ENCODE results near the gene IL19. TPM values are rescaled to one million over a fixed set of nuclear protein-coding genes. Genes with fewer than 3 reads are reported as not detected.
A peak's percentile ranks its signal among the peaks of the same experiment; 100 is the strongest.

IL19 gene, protein sequence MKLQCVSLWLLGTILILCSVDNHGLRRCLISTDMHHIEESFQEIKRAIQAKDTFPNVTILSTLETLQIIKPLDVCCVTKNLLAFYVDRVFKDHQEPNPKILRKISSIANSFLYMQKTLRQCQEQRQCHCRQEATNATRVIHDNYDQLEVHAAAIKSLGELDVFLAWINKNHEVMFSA
- not detected in 2 replicates for total RNA-seq
- long read RNA-seq: 0 reads

DNA sequence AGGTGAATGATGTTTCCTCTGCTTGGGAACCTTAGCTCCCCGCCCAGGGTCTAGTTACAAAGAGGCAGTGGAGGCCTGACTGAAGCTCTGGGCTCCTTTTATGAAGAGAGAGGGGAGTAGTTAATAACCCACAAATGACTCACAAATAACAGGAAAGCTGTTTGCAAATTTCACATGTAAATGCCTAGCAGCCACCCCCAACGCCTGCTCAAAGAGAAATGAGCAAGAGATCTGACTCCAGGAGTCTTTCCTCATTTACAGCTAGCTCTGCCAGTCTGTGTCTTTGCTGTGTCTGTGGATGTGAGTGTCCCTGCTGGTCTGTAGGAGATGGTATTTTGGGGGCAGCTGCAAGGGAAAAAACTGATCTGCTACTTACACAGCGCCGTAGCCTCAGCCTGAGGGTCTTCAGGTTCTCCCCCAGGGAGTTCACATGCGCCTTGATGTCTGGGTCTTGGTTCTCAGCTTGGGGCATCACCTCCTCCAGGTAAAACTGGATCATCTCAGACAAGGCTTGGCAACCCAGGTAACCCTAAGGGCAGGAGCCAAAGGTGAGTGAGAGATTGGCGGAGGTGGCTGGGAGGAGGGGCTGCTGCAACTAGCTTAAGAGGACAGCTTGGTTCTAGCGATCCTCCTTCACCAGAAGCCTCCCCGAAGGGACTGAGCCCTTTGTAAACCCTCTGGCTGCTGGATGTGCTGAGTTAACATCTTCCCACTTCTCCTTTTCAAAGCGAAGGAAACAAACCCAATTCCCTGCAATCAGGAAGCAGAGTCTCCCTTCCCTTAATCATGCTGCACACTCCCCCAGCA lies at the start of gene IL19:
IL19 (plus strand) TSS at position 243 of the 807 bp plus-strand sequence. CDS start 65,890 bp downstream, outside the sequence.
- TF ChIP-seq, protein P1, sequence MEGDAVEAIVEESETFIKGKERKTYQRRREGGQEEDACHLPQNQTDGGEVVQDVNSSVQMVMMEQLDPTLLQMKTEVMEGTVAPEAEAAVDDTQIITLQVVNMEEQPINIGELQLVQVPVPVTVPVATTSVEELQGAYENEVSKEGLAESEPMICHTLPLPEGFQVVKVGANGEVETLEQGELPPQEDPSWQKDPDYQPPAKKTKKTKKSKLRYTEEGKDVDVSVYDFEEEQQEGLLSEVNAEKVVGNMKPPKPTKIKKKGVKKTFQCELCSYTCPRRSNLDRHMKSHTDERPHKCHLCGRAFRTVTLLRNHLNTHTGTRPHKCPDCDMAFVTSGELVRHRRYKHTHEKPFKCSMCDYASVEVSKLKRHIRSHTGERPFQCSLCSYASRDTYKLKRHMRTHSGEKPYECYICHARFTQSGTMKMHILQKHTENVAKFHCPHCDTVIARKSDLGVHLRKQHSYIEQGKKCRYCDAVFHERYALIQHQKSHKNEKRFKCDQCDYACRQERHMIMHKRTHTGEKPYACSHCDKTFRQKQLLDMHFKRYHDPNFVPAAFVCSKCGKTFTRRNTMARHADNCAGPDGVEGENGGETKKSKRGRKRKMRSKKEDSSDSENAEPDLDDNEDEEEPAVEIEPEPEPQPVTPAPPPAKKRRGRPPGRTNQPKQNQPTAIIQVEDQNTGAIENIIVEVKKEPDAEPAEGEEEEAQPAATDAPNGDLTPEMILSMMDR (IDR thresholded peaks at IDR 0.05): no peak
- Mint-ChIP-seq H3K27me3 (ENCODE audit: unreplicated experiment) (peaks cover 33% of the 10 kb centered on the region), H3K9me3 (ENCODE audit: unreplicated experiment) (no peaks in the 10 kb centered on the region), H3K4me3 (ENCODE audit: unreplicated experiment) (no peak within 1 kb of the TSS), H3K36me3 (ENCODE audit: unreplicated experiment) (no peaks in the 10 kb centered on the region), H3K4me1 (ENCODE audit: unreplicated experiment) (no peaks in the 10 kb centered on the region), H3K27ac (ENCODE audit: unreplicated experiment) (no peak within 1 kb of the TSS)
- no peak for DNase-seq (ENCODE audit: extremely low spot score, unreplicated experiment)

DNA sequence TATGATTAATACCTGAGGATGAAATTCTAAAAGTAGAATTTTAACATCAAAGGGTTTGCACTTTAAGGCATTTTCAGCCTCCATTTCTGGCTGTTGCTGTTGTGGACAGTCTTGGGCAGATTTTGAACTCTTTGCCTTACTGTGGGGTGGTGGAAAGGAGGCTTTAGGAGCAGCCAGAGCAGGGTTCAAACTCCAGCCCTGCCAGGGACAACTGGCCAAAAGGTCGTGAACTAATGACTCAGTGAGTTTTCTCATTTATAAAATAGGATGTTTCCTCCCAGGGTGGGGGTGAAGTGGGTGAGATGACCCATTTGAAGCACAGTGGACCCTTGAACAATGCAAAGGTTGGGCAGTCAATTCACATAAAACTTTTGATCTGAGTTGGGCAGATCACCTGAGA lies 49.1 kb upstream of the IL19 start:
- TF ChIP-seq, protein P1 (IDR thresholded peaks at IDR 0.05): no peak
- H3K9me3 Mint-ChIP-seq (ENCODE audit: unreplicated experiment): no peaks in the 10 kb centered on the region
- H3K27ac Mint-ChIP-seq (ENCODE audit: unreplicated experiment): no peak overlapping the region
- DNase-seq (ENCODE audit: extremely low spot score, unreplicated experiment): no peak
- H3K27me3 Mint-ChIP-seq (ENCODE audit: unreplicated experiment): no peaks in the 10 kb centered on the region
- no peak overlapping the region for H3K4me3 Mint-ChIP-seq (ENCODE audit: unreplicated experiment)
- no peaks in the 10 kb centered on the region for H3K36me3 Mint-ChIP-seq (ENCODE audit: unreplicated experiment)
- peaks cover 26% of the 10 kb centered on the region for H3K4me1 Mint-ChIP-seq (ENCODE audit: unreplicated experiment)

DNA sequence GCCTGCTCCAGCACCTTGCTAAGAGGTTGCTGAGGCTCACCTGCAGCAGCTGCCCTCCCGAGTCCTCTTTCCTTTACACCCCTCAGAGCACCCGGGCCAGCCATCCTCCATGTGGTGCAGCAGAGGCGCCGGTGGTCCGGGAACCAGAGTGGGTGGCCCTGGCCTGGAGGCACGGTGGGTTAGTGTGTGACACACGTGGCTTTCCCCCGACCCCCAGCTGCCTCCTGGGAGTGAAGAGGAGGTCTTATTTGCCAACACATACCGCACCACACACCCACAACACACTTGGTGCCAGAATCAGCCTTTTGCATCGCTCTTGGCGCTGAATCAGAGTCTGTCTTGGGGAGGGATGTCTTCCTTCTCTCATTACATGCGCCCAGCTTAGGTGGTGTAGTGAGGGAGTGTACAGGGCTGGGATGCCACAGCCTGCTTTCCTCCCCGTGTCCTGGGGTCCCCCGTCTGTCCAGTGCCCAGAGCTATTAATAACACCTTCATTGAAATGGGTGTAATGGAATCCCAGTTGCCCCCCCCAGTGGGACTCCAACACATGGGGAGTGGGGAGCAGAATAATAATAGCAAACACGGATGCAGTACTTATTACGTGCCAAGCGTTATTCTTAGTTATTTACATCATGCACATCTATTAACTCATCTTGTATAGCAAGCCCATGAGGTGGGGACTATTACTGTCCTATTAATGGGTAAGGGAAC lies 47.7 kb upstream of the IL19 start:
- Mint-ChIP-seq H3K36me3 (ENCODE audit: unreplicated experiment) (no peaks in the 10 kb centered on the region), H3K9me3 (ENCODE audit: unreplicated experiment) (no peaks in the 10 kb centered on the region), H3K27me3 (ENCODE audit: unreplicated experiment) (no peaks in the 10 kb centered on the region), H3K4me3 (ENCODE audit: unreplicated experiment) (no peak overlapping the region), H3K4me1 (ENCODE audit: unreplicated experiment) (peaks cover 21% of the 10 kb centered on the region), H3K27ac (ENCODE audit: unreplicated experiment) (no peak overlapping the region)
- TF ChIP-seq, protein P1 (IDR thresholded peaks at IDR 0.05): no peak
- no peak for DNase-seq (ENCODE audit: extremely low spot score, unreplicated experiment)

- no peaks in the 10 kb centered on the region for H3K36me3 Mint-ChIP-seq (ENCODE audit: unreplicated experiment)
- peak overlapping the region; percentile 84 for H3K27ac Mint-ChIP-seq (ENCODE audit: unreplicated experiment)
- no peaks in the 10 kb centered on the region for H3K27me3 Mint-ChIP-seq (ENCODE audit: unreplicated experiment)
- TF ChIP-seq, protein P1 (IDR thresholded peaks at IDR 0.05): no peak
- no peak overlapping the region for H3K4me3 Mint-ChIP-seq (ENCODE audit: unreplicated experiment)
- no peaks in the 10 kb centered on the region for H3K9me3 Mint-ChIP-seq (ENCODE audit: unreplicated experiment)
- no peak for DNase-seq (ENCODE audit: extremely low spot score, unreplicated experiment)
- peaks cover 20% of the 10 kb centered on the region for H3K4me1 Mint-ChIP-seq (ENCODE audit: unreplicated experiment)
Measured at GRCh38 chr1:206723462-206723804, 47.1 kb upstream of the IL19 start.
